Ishikawa (cell line): ENCODE results near the gene DHX30.

Source experiments
- CEBPB ChIP-seq: IDR thresholded peaks from 2 replicates; pipeline ENCODE4 v1.6.1; 2012
- CREB1 ChIP-seq: IDR thresholded peaks from 2 replicates; pipeline ENCODE4 v1.6.1; 2012; ENCODE audit warnings: low read depth
- EGR1 ChIP-seq: IDR thresholded peaks from 2 replicates; pipeline ENCODE4 v1.6.1; 2012
- EP300 ChIP-seq: IDR thresholded peaks from 2 replicates; pipeline ENCODE4 v1.6.1; 2012; ENCODE audit warnings: borderline replicate concordance
- FOXM1 ChIP-seq: IDR thresholded peaks from 2 replicates; pipeline ENCODE4 v1.6.1; 2012; ENCODE audit warnings: low read depth, borderline replicate concordance
- NFIC ChIP-seq: IDR thresholded peaks from 2 replicates; pipeline ENCODE4 v1.6.1; 2012
- RAD21 ChIP-seq: IDR thresholded peaks from 2 replicates; pipeline ENCODE4 v1.6.1; 2012; ENCODE audit warnings: low read depth
- TAF1 ChIP-seq: IDR thresholded peaks from 2 replicates; pipeline ENCODE4 v1.6.1; 2012; ENCODE audit warnings: low read depth, mild to moderate bottlenecking
- TCF12 ChIP-seq: IDR thresholded peaks from 2 replicates; pipeline ENCODE4 v1.6.1; 2012; ENCODE audit warnings: low read depth
- TEAD4 ChIP-seq: IDR thresholded peaks from 2 replicates; pipeline ENCODE4 v1.6.1; 2012
- USF1 ChIP-seq: IDR thresholded peaks from 2 replicates; pipeline ENCODE4 v1.6.1; 2012
- YY1 ChIP-seq: IDR thresholded peaks from 2 replicates; pipeline ENCODE4 v1.6.1; 2012; ENCODE audit warnings: low read depth
- TF ChIP-seq, protein P1 (sequence below): IDR thresholded peaks from 2 replicates; pipeline ENCODE4 v1.6.1; 2012
- TF ChIP-seq, protein P2 (sequence below): IDR thresholded peaks from 2 replicates; pipeline ENCODE4 v1.6.1; 2012; ENCODE audit warnings: low read depth, mild to moderate bottlenecking

The DHX30 gene

GRCh38 chr3:47847260-47847659 lies 44.3 kb downstream of the DHX30 start:
- no peak for TF ChIP-seq USF1
- TF ChIP-seq, protein P1, sequence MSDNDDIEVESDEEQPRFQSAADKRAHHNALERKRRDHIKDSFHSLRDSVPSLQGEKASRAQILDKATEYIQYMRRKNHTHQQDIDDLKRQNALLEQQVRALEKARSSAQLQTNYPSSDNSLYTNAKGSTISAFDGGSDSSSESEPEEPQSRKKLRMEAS, result no peak
- TF ChIP-seq TCF12, result no peak
- no peak for TF ChIP-seq CREB1
- no peak for TF ChIP-seq EP300
- no peak for TF ChIP-seq TEAD4
- no peak for TF ChIP-seq RAD21
- no peak for TF ChIP-seq YY1
- TF ChIP-seq, protein P2, sequence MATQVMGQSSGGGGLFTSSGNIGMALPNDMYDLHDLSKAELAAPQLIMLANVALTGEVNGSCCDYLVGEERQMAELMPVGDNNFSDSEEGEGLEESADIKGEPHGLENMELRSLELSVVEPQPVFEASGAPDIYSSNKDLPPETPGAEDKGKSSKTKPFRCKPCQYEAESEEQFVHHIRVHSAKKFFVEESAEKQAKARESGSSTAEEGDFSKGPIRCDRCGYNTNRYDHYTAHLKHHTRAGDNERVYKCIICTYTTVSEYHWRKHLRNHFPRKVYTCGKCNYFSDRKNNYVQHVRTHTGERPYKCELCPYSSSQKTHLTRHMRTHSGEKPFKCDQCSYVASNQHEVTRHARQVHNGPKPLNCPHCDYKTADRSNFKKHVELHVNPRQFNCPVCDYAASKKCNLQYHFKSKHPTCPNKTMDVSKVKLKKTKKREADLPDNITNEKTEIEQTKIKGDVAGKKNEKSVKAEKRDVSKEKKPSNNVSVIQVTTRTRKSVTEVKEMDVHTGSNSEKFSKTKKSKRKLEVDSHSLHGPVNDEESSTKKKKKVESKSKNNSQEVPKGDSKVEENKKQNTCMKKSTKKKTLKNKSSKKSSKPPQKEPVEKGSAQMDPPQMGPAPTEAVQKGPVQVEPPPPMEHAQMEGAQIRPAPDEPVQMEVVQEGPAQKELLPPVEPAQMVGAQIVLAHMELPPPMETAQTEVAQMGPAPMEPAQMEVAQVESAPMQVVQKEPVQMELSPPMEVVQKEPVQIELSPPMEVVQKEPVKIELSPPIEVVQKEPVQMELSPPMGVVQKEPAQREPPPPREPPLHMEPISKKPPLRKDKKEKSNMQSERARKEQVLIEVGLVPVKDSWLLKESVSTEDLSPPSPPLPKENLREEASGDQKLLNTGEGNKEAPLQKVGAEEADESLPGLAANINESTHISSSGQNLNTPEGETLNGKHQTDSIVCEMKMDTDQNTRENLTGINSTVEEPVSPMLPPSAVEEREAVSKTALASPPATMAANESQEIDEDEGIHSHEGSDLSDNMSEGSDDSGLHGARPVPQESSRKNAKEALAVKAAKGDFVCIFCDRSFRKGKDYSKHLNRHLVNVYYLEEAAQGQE, result no peak
- TF ChIP-seq EGR1, result no peak
- TF ChIP-seq CEBPB, result no peak
- no peak for TF ChIP-seq TAF1

DNA sequence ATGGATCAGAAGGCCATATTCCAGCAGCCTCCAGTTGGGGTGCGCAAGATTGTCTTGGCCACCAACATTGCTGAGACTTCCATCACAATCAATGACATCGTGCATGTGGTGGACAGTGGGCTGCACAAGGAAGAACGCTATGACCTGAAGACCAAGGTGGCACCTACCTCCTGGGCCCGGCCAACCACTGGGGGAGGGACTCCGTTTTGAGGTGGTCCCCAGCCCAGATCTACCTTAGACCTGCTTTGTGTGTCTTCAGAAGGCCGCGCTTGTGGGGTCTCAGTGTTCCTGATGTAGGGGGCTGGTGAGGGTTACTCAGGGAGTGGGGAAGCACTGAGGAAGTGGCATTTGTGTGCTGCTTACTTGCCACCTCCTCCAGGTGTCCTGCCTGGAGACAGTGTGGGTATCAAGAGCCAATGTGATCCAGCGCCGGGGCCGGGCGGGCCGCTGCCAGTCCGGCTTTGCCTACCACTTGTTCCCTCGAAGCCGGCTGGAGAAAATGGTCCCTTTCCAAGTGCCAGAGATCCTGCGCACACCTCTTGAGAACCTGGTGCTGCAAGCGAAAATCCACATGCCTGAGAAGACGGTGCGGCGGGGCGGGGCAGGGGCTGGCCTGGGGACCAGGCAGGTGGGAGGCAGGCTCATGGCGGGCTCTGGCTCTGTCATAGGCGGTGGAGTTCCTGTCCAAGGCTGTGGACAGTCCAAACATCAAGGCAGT lies 45.0 kb downstream of the DHX30 start:
- TF ChIP-seq, protein P2, result no peak
- TF ChIP-seq NFIC (no peak), YY1 (no peak), CEBPB (no peak), EP300 (no peak), FOXM1 (no peak), RAD21 (no peak)

GRCh38 chr3:47848599-47849117 lies 45.7 kb downstream of the DHX30 start:
- TF ChIP-seq EGR1 (no peak), USF1 (no peak), CEBPB (no peak), EP300 (no peak)

DNA sequence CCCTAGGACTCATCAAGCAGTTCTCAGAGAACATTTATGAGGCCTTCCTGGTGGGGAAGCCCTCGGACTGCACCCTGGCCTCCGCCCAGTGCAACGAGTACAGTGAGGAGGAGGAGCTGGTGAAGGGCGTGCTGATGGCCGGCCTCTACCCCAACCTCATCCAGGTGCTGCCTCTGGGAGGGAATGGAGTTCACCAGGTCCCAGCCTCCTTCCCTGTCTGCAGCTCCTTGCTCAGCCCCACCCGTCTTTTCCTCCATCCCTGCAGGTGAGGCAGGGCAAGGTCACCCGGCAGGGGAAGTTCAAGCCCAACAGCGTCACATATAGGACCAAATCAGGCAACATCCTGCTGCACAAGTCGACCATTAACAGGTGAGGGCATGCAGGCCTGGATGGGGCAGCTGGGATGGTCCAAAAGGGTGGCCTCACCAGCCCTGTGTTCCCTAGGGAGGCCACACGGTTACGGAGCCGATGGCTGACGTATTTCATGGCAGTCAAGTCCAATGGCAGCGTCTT lies 46.3 kb downstream of the DHX30 start:
- no peak for TF ChIP-seq USF1
- TF ChIP-seq, protein P2, result no peak
- no peak for TF ChIP-seq TAF1
- no peak for TF ChIP-seq NFIC
- no peak for TF ChIP-seq YY1
- no peak for TF ChIP-seq TEAD4
- no peak for TF ChIP-seq CREB1
- TF ChIP-seq FOXM1, result no peak
- TF ChIP-seq, protein P1, result no peak
- no peak for TF ChIP-seq EP300
